ENCODE measurements around the gene CENPC. TPM values are rescaled to one million over a fixed set of nuclear protein-coding genes. Genes with fewer than 3 reads are reported as not detected.

CENPC gene
- total RNA-seq (23.4 TPM), polyA plus RNA-seq (ENCODE audit: insufficient read depth in 1 of 8, insufficient read length in 8 of 8, low replicate concordance in 1 of 8) (10 to 100 TPM; 10.9 to 15.5 (median 13.1) TPM)
- long read RNA-seq, donor 1, full-length matches to known transcripts, result 1 of 1 reads
- long read RNA-seq, donor 1, partial matches to known transcripts, result 0 of 1 reads
- long read RNA-seq, donor 1, other reads (novel, unspliced or antisense), result 0 of 1 reads
- long read RNA-seq, donor 2, result 0 reads
- long read RNA-seq, donor 3, full-length matches to known transcripts, result 2 of 2 reads
- long read RNA-seq, donor 3, partial matches to known transcripts, result 0 of 2 reads
- long read RNA-seq, donor 3, other reads (novel, unspliced or antisense), result 0 of 2 reads
- long read RNA-seq, donor 4, result 0 reads
- long read RNA-seq, donor 5, full-length matches to known transcripts, result 5 of 5 reads
- long read RNA-seq, donor 5, partial matches to known transcripts, result 0 of 5 reads
- long read RNA-seq, donor 5, other reads (novel, unspliced or antisense), result 0 of 5 reads
- long read RNA-seq, donor 6, full-length matches to known transcripts, result 3 of 3 reads
- long read RNA-seq, donor 6, partial matches to known transcripts, result 0 of 3 reads
- long read RNA-seq, donor 6, other reads (novel, unspliced or antisense), result 0 of 3 reads
- long read RNA-seq, donor 7, full-length matches to known transcripts, result 1 of 1 reads
- long read RNA-seq, donor 7, partial matches to known transcripts, result 0 of 1 reads
- long read RNA-seq, donor 7, other reads (novel, unspliced or antisense), result 0 of 1 reads
- long read RNA-seq, donor 8, result 0 reads
- long read RNA-seq, donor 9, result 0 reads
- long read RNA-seq, donor 10, result 0 reads
- long read RNA-seq, donor 11, full-length matches to known transcripts, result 1 of 1 reads
- long read RNA-seq, donor 11, partial matches to known transcripts, result 0 of 1 reads
- long read RNA-seq, donor 11, other reads (novel, unspliced or antisense), result 0 of 1 reads

GRCh38 chr4:67545199-67546003 is at the start of gene CENPC:
Gene CENPC (minus strand): TSS chr4:67545503. CDS start chr4:67545355, 148 bp downstream.
- Histone ChIP-seq H3K27ac (ENCODE audit: low read length) (peak within 1 kb of the TSS; percentile 97), H3K36me3 (ENCODE audit: control insufficient read depth, insufficient read depth, low read length) (peaks cover 3% of the 10 kb centered on the region), H3K4me1 (ENCODE audit: control insufficient read depth, insufficient read depth, low read length) (peaks cover 2% of the 10 kb centered on the region), H3K27me3 (ENCODE audit: control insufficient read depth, insufficient read depth, low read length) (no peaks in the 10 kb centered on the region), H3K9me3 (replicated peaks; ENCODE audit: control insufficient read depth, low read depth, low read length) (no peaks in the 10 kb centered on the region), H3K4me3 (ENCODE audit: low read length) (peak within 1 kb of the TSS; percentile 84)
- WGBS (ENCODE audit: insufficient coverage), result under 1% methylated on average over 28 of the region's 53 CpGs
- DNase-seq, result peak; percentile 99

- WGBS (ENCODE audit: insufficient coverage), result 72% methylated on average over 2 of the region's 2 CpGs
- DNase-seq, result no peak
These were observed 48.5 kb upstream of the CENPC start for GRCh38 chr4:67593741-67594175.

GRCh38 chr4:67587156-67587555 is 41.9 kb upstream of the CENPC start:
- no peak for DNase-seq
- no peaks in the 10 kb centered on the region for H3K9me3 ChIP-seq (replicated peaks; ENCODE audit: control insufficient read depth, low read depth, low read length)
- no peaks in the 10 kb centered on the region for H3K27me3 ChIP-seq (ENCODE audit: control insufficient read depth, insufficient read depth, low read length)
- no CpG with 5 or more reads among the region's 3 CpGs for WGBS (ENCODE audit: insufficient coverage)
- H3K4me1 ChIP-seq (ENCODE audit: control insufficient read depth, insufficient read depth, low read length), result no peaks in the 10 kb centered on the region
- no peak overlapping the region for H3K4me3 ChIP-seq (ENCODE audit: low read length)
- no peak overlapping the region for H3K27ac ChIP-seq (ENCODE audit: low read length)
- H3K36me3 ChIP-seq (ENCODE audit: control insufficient read depth, insufficient read depth, low read length), result no peaks in the 10 kb centered on the region

More at GRCh38 chr4:67593741-67594175, 48.5 kb upstream of the CENPC start:
- H3K9me3 ChIP-seq (replicated peaks; ENCODE audit: control insufficient read depth, low read depth, low read length), result no peaks in the 10 kb centered on the region
- no peaks in the 10 kb centered on the region for H3K36me3 ChIP-seq (ENCODE audit: control insufficient read depth, insufficient read depth, low read length)
- no peak overlapping the region for H3K27ac ChIP-seq (ENCODE audit: low read length)
- no peaks in the 10 kb centered on the region for H3K4me1 ChIP-seq (ENCODE audit: control insufficient read depth, insufficient read depth, low read length)
- no peak overlapping the region for H3K4me3 ChIP-seq (ENCODE audit: low read length)
- H3K27me3 ChIP-seq (ENCODE audit: control insufficient read depth, insufficient read depth, low read length), result no peaks in the 10 kb centered on the region

GRCh38 chr4:67584496-67584895 is 39.2 kb upstream of the CENPC start:
- no peaks in the 10 kb centered on the region for H3K9me3 ChIP-seq (replicated peaks; ENCODE audit: control insufficient read depth, low read depth, low read length)
- H3K4me3 ChIP-seq (ENCODE audit: low read length), result no peak overlapping the region
- no peak for DNase-seq
- H3K4me1 ChIP-seq (ENCODE audit: control insufficient read depth, insufficient read depth, low read length), result no peaks in the 10 kb centered on the region
- H3K27me3 ChIP-seq (ENCODE audit: control insufficient read depth, insufficient read depth, low read length), result no peaks in the 10 kb centered on the region
- no peak overlapping the region for H3K27ac ChIP-seq (ENCODE audit: low read length)
- H3K36me3 ChIP-seq (ENCODE audit: control insufficient read depth, insufficient read depth, low read length), result no peaks in the 10 kb centered on the region

- H3K4me1 ChIP-seq (ENCODE audit: control insufficient read depth, insufficient read depth, low read length), result no peaks in the 10 kb centered on the region
- H3K4me3 ChIP-seq (ENCODE audit: low read length), result no peak overlapping the region
- DNase-seq, result no peak
- H3K27me3 ChIP-seq (ENCODE audit: control insufficient read depth, insufficient read depth, low read length), result no peaks in the 10 kb centered on the region
- H3K9me3 ChIP-seq (replicated peaks; ENCODE audit: control insufficient read depth, low read depth, low read length), result no peaks in the 10 kb centered on the region
- whole genome bisulfite sequencing (ENCODE audit: insufficient coverage), result no CpG with 5 or more reads among the region's 2 CpGs
- no peaks in the 10 kb centered on the region for H3K36me3 ChIP-seq (ENCODE audit: control insufficient read depth, insufficient read depth, low read length)
- H3K27ac ChIP-seq (ENCODE audit: low read length), result no peak overlapping the region
These were observed 36.6 kb upstream of the CENPC start for GRCh38 chr4:67581913-67582312.

GRCh38 chr4:67581208-67581857 is 36.0 kb upstream of the CENPC start:
- Histone ChIP-seq H3K4me3 (ENCODE audit: low read length) (no peak overlapping the region), H3K27me3 (ENCODE audit: control insufficient read depth, insufficient read depth, low read length) (no peaks in the 10 kb centered on the region), H3K9me3 (replicated peaks; ENCODE audit: control insufficient read depth, low read depth, low read length) (no peaks in the 10 kb centered on the region), H3K36me3 (ENCODE audit: control insufficient read depth, insufficient read depth, low read length) (no peaks in the 10 kb centered on the region), H3K27ac (ENCODE audit: low read length) (no peak overlapping the region), H3K4me1 (ENCODE audit: control insufficient read depth, insufficient read depth, low read length) (no peaks in the 10 kb centered on the region)
- WGBS (ENCODE audit: insufficient coverage), result 78% methylated on average over 2 of the region's 8 CpGs
- no peak for DNase-seq

- no peaks in the 10 kb centered on the region for H3K4me1 ChIP-seq (ENCODE audit: control insufficient read depth, insufficient read depth, low read length)
- H3K4me3 ChIP-seq (ENCODE audit: low read length), result no peak overlapping the region
- H3K9me3 ChIP-seq (replicated peaks; ENCODE audit: control insufficient read depth, low read depth, low read length), result no peaks in the 10 kb centered on the region
- H3K27me3 ChIP-seq (ENCODE audit: control insufficient read depth, insufficient read depth, low read length), result no peaks in the 10 kb centered on the region
- no peak overlapping the region for H3K27ac ChIP-seq (ENCODE audit: low read length)
- H3K36me3 ChIP-seq (ENCODE audit: control insufficient read depth, insufficient read depth, low read length), result no peaks in the 10 kb centered on the region
- no peak for DNase-seq
- WGBS (ENCODE audit: insufficient coverage), result no CpG with 5 or more reads among the region's 3 CpGs
These were observed 35.3 kb upstream of the CENPC start for GRCh38 chr4:67580577-67580976.

- H3K9me3 ChIP-seq (replicated peaks; ENCODE audit: control insufficient read depth, low read depth, low read length), result no peaks in the 10 kb centered on the region
- H3K4me1 ChIP-seq (ENCODE audit: control insufficient read depth, insufficient read depth, low read length), result no peaks in the 10 kb centered on the region
- H3K27ac ChIP-seq (ENCODE audit: low read length), result no peak overlapping the region
- H3K27me3 ChIP-seq (ENCODE audit: control insufficient read depth, insufficient read depth, low read length), result no peaks in the 10 kb centered on the region
- no peaks in the 10 kb centered on the region for H3K36me3 ChIP-seq (ENCODE audit: control insufficient read depth, insufficient read depth, low read length)
- no CpG with 5 or more reads among the region's 1 CpG for WGBS (ENCODE audit: insufficient coverage)
- H3K4me3 ChIP-seq (ENCODE audit: low read length), result no peak overlapping the region
- DNase-seq, result no peak
These were observed 31.2 kb upstream of the CENPC start for GRCh38 chr4:67576538-67576937.

- Histone ChIP-seq H3K4me3 (ENCODE audit: low read length) (no peak overlapping the region), H3K36me3 (ENCODE audit: control insufficient read depth, insufficient read depth, low read length) (no peaks in the 10 kb centered on the region), H3K9me3 (replicated peaks; ENCODE audit: control insufficient read depth, low read depth, low read length) (no peaks in the 10 kb centered on the region), H3K4me1 (ENCODE audit: control insufficient read depth, insufficient read depth, low read length) (no peaks in the 10 kb centered on the region), H3K27ac (ENCODE audit: low read length) (no peak overlapping the region), H3K27me3 (ENCODE audit: control insufficient read depth, insufficient read depth, low read length) (no peaks in the 10 kb centered on the region)
- DNase-seq, result no peak
- WGBS (ENCODE audit: insufficient coverage), result 100% methylated on average over 1 of the region's 4 CpGs
These were observed 30.8 kb upstream of the CENPC start for GRCh38 chr4:67576059-67576466.

Data from muscle of leg (tissue), 16 donors.